K562 (cell line): ENCODE data around the gene C1QTNF8. TPM values are rescaled to one million over a fixed set of nuclear protein-coding genes. Genes with fewer than 3 reads are reported as not detected.

Experiments
- ATAC-seq: fragments of 200-7000 bp; cut with Tn5 transposase; 3 replicates; pipeline ENCODE4 v1.9.1; 2020; ENCODE audit warnings: moderate library complexity
- BruUV-seq: library from RNA; stranded (reverse); fragments of 400-500 nt; replicated peaks from 2 replicates; lab custom pipeline; 2021; lab: Mats Ljungman, UMichigan
- CTCF ChIA-PET: fragments of 300-600 bp; formaldehyde crosslinking; extraction: SDS; loops from one replicate; lab custom pipeline; 2021; ENCODE audit warnings: low intra/inter-chr PET ratio; lab: Yijun Ruan, JAX
- POLR2A ChIA-PET: fragments of 300-600, 350-650 bp; sonication (Branson Sonifier 250); formaldehyde crosslinking; extraction: SDS; loops from one replicate; lab custom pipeline; 2021; ENCODE audit warnings: antibody characterized with exemption, inconsistent platforms; lab: Yijun Ruan, JAX
- DNase-seq, 4 experiments: peaks; one replicate each; pipeline versions ENCODE4 v3.0.0 to v3.0.0-alpha.2; 2011 to 2018; ENCODE audit warnings: low spot score in 3 of 4, mixed read lengths in 3 of 4; ENCODE audit errors: extremely low read depth in 1 of 4
- FAIRE-seq: peaks from 2 replicates; lab custom pipeline; 2011; peaks lifted over from hg19 to GRCh38; lab: Jason Lieb, UNC
- H2AFZ ChIP-seq: 2 replicates; pipeline ENCODE4 v1.6.0; 2011; ENCODE audit warnings: low read depth, low read length, control low read depth, inconsistent platforms
- H3K27ac ChIP-seq: fragments of 200-600 bp; 3 replicates; pipeline ENCODE4 v1.8.0; 2011; ENCODE audit warnings: low read depth, mild to moderate bottlenecking, control low read depth, inconsistent platforms, low read length, moderate library complexity, mixed read lengths; ENCODE audit errors: extremely low read depth
- H3K27me3 ChIP-seq, 2 experiments: fragments of 300-600 bp in 1 of 2; 2 replicates in 1 of 2; 3 replicates in 1 of 2; pipeline versions ENCODE4 v1.6.0 to v1.8.0; 2011; ENCODE audit warnings: inconsistent platforms in 2 of 2, low read length in 2 of 2, mild to moderate bottlenecking in 1 of 2, mixed read lengths in 1 of 2, moderate library complexity in 1 of 2; ENCODE audit not compliant: control insufficient read depth in 2 of 2, insufficient read depth in 2 of 2
- H3K36me3 ChIP-seq: fragments of 300-600 bp; 3 replicates; pipeline ENCODE4 v1.8.0; 2011; ENCODE audit warnings: mild to moderate bottlenecking, low read length, inconsistent platforms; ENCODE audit not compliant: control insufficient read depth, insufficient read depth
- H3K4me1 ChIP-seq, 2 experiments: fragments of 200-600 bp in 1 of 2; replicated peaks in 1 of 2; 2 replicates in 1 of 2; 3 replicates in 1 of 2; pipeline versions ENCODE4 v1.5.1 to v1.8.0; 2011; ENCODE audit warnings: inconsistent platforms in 2 of 2, low read length in 2 of 2, mild to moderate bottlenecking in 1 of 2, mixed read lengths in 1 of 2, moderate library complexity in 1 of 2; ENCODE audit not compliant: control insufficient read depth in 2 of 2, insufficient read depth in 2 of 2
- H3K4me2 ChIP-seq: 2 replicates; pipeline ENCODE4 v1.6.1; 2011; ENCODE audit warnings: low read length, control low read depth, inconsistent platforms, mixed read lengths; ENCODE audit not compliant: insufficient read depth
- H3K4me3 ChIP-seq: fragments of 200-600 bp; sonication (generic), shearing (Covaris generic); 2 replicates; pipeline ENCODE4 v1.5.1; 2016; ENCODE audit warnings: control low read depth, inconsistent platforms
- H3K79me2 ChIP-seq: fragments of 200-600 bp; 3 replicates; pipeline ENCODE4 v1.8.0; 2011; ENCODE audit warnings: low read length, inconsistent platforms; ENCODE audit not compliant: control insufficient read depth, insufficient read depth
- H3K9ac ChIP-seq, 2 experiments: 2 replicates each; pipeline versions ENCODE4 v1.6.0 to v1.6.1; 2011; ENCODE audit warnings: low read depth in 2 of 2, low read length in 2 of 2, control low read depth in 1 of 2, inconsistent platforms in 1 of 2, mild to moderate bottlenecking in 1 of 2, mixed read lengths in 1 of 2; ENCODE audit not compliant: insufficient read depth in 1 of 2
- H3K9me1 ChIP-seq: one replicate; pipeline ENCODE4 v1.6.0; 2011; ENCODE audit warnings: inconsistent platforms, mild to moderate bottlenecking, low read length, moderate library complexity; ENCODE audit not compliant: control insufficient read depth, insufficient read depth
- H3K9me3 ChIP-seq: replicated peaks from 2 replicates; pipeline ENCODE4 v1.5.1; 2011; ENCODE audit warnings: low read depth, low read length, inconsistent platforms; ENCODE audit not compliant: control insufficient read depth, insufficient read depth
- H4K20me1 ChIP-seq: replicated peaks from 2 replicates; pipeline ENCODE4 v1.6.1; 2011; ENCODE audit warnings: low read length, inconsistent platforms, mixed read lengths; ENCODE audit not compliant: control insufficient read depth, insufficient read depth
- FOXK2 ChIP-seq, 2 experiments: fragments of 450-650 bp; IDR thresholded peaks in 1 of 2; conservative IDR thresholded peaks in 1 of 2; 2 replicates each; pipeline ENCODE4 v1.6.1; 2016; ENCODE audit warnings: low read depth in 2 of 2, mild to moderate bottlenecking in 1 of 2
- GTF2E2 ChIP-seq: fragments of 200-800 bp; sonication (Bioruptor generic); IDR thresholded peaks from 2 replicates; pipeline ENCODE4 v1.6.1; 2016; ENCODE audit warnings: missing genetic modification characterization, missing compliant biosample characterization
- HDAC3 ChIP-seq: fragments of 450-650 bp; IDR thresholded peaks from 2 replicates; pipeline ENCODE4 v1.6.1; 2018; ENCODE audit warnings: borderline replicate concordance, mild to moderate bottlenecking, moderate library complexity; ENCODE audit not compliant: partially characterized antibody
- HNRNPLL ChIP-seq: fragments of 200-400 bp; formaldehyde crosslinking; IDR thresholded peaks from 2 replicates; pipeline ENCODE4 v1.6.1; 2017; ENCODE audit warnings: low read length, low read depth, mild to moderate bottlenecking; ENCODE audit not compliant: poor library complexity, severe bottlenecking
- IFI16 ChIP-seq: fragments of 250-450 bp; sonication (Bioruptor Pico); IDR thresholded peaks from 2 replicates; pipeline ENCODE4 v2.1.2; 2022; ENCODE audit warnings: mild to moderate bottlenecking, inconsistent platforms
- MXD1 ChIP-seq: fragments of 250-450 bp; sonication (Bioruptor Pico); IDR thresholded peaks from 2 replicates; pipeline ENCODE4 v1.8.0; 2021; ENCODE audit warnings: borderline replicate concordance, mild to moderate bottlenecking, moderate library complexity; ENCODE audit not compliant: poor library complexity, severe bottlenecking
- RBM34 ChIP-seq: fragments of 200-400 bp; formaldehyde crosslinking; IDR thresholded peaks from 2 replicates; pipeline ENCODE4 v1.6.1; 2018; ENCODE audit warnings: low read length, borderline replicate concordance; ENCODE audit not compliant: insufficient read depth
- SAFB ChIP-seq: fragments of 200-400 bp; formaldehyde crosslinking; IDR thresholded peaks from 2 replicates; pipeline ENCODE4 v1.6.1; 2017; ENCODE audit warnings: low read depth, low read length, borderline replicate concordance
- ZNF232 ChIP-seq: sonication (generic); formaldehyde crosslinking; IDR thresholded peaks from 2 replicates; pipeline ENCODE4 v1.8.0; 2022; ENCODE audit warnings: mild to moderate bottlenecking, missing genetic modification reagents
- ZNF717 ChIP-seq: fragments of 250-450 bp; sonication (Bioruptor Pico); IDR thresholded peaks from 2 replicates; pipeline ENCODE4 v1.5.0; 2021
- WGBS: fragments of 100-300 bp; shearing (Covaris generic); methylation state at CpG from one replicate; pipeline ENCODE4 v1.1.6; 2016; ENCODE audit warnings: low coverage, mixed read lengths; ENCODE audit not compliant: insufficient coverage; ENCODE audit errors: missing lambda C conversion rate; 5-methylcytosine and 5-hydroxymethylcytosine counted together
- in situ Hi-C: fragments of 300-500 bp; cut with MboI; formaldehyde crosslinking; loops from 4 replicates; pipeline ENCODE4 v1.15.0; 2018; ENCODE audit warnings: inconsistent platforms, mixed read lengths
- intact Hi-C: fragments of 100-400 bp; cut with micrococcal nuclease; formaldehyde crosslinking; loops from 2 replicates; pipeline ENCODE4 v1.14.2; 2022
- polyA plus RNA-seq, 8 experiments: library from polyadenylated mRNA; depleted of rRNA in 4 of 8; stranded (reverse) in 5 of 8; unstranded in 3 of 8; fragments of >200 nt; fragmentation: Nextera tagmentation in 2 of 8; fragmentation: Illumina TruSeq in 1 of 8; extraction: Ambion mirVana in 2 of 8; extraction: Trizol in 1 of 8; gene quantifications; 2 replicates each; pipeline versions ENCODE4 v1.2.1 to v1.2.3, GENCODE V29; 2011 to 2014; ENCODE audit warnings: inconsistent platforms in 1 of 8, missing spikeins in 1 of 8
- total RNA-seq, 7 experiments: library from RNA; depleted of rRNA in 6 of 7; stranded (reverse); fragments of >200 nt in 6 of 7; fragmentation: Illumina TruSeq in 2 of 7; extraction: Trizol in 2 of 7; gene quantifications; 2 replicates each; pipeline versions ENCODE4 v1.2.1 to v1.2.3, GENCODE V29; 2011 to 2021; ENCODE audit warnings: low replicate concordance in 1 of 7

The C1QTNF8 gene
- total and polyA plus RNA-seq, 9 of the 15 experiments (the other 6 are each of a cell fraction or from before 2014, with no cell fraction given): not detected

DNA sequence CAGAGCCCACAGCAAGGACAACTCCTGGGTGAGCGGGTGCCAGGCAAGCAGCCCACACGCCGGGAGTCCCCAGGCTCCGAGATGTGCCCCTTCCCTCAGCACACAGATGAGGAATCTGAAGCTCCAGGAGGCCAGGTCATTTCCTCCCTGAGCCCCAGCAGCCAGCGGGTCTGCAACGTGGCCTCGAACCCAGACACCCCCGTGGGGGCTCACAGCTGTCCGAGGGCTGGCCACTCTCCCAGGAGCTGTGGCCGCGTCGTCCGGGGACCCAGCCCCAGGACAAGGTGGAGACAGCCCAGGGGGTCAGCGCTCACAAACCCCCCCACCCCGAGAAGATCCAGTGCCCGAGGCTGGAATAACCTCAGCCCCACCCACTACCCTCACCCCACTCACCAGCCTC is 17.4 kb upstream of the C1QTNF8 start:
- H3K27me3 ChIP-seq: peaks cover 29 to 59% of the 10 kb centered on the region in 2 experiments
- no peak for FAIRE-seq
- no peak for DNase-seq
- ChIA-PET POLR2A (no interaction called here), CTCF (no interaction called here)
- H3K4me2 ChIP-seq: no peak overlapping the region
- no peak overlapping the region for H3K4me3 ChIP-seq
- H3K9me3 ChIP-seq: no peaks in the 10 kb centered on the region
- no peaks in the 10 kb centered on the region for H3K79me2 ChIP-seq
- H4K20me1 ChIP-seq: peaks cover 20% of the 10 kb centered on the region
- in situ Hi-C loops (loop anchor here (5.0 kb wide), 1 partner anchor 84 kb away; no protein-coding TSS in a partner anchor), intact Hi-C loops (no loop called here)
- TF ChIP-seq SAFB: peak; percentile 62; the same call in 1 of the 2 replicates
- no peak for TF ChIP-seq IFI16 (CRISPR knock-in tag)
- peaks cover 0 to 56% of the 10 kb centered on the region in 2 experiments; a peak in 2 of 5 replicates for H3K4me1 ChIP-seq
- 3% methylated on average over 10 of the region's 16 CpGs for WGBS
- H3K36me3 ChIP-seq: no peaks in the 10 kb centered on the region
- no peak overlapping the region for H3K27ac ChIP-seq
- no peak overlapping the region for H2AFZ ChIP-seq
- no peak overlapping the region for H3K9ac ChIP-seq
- no TSS peak for BruUV-seq
- ATAC-seq: no peak
- peaks cover 3% of the 10 kb centered on the region for H3K9me1 ChIP-seq

- in situ Hi-C loops: loop anchor here (5.0 kb wide), 1 partner anchor 85 kb away; no protein-coding TSS in a partner anchor
- H3K4me3 ChIP-seq: no peak overlapping the region
- POLR2A ChIA-PET: no interaction called here
- TF ChIP-seq MXD1: no peak
- TF ChIP-seq ZNF717: no peak
- no peak for TF ChIP-seq RBM34
- TF ChIP-seq HDAC3: no peak
- TF ChIP-seq FOXK2 (conservative IDR thresholded peaks at IDR 0.05 in 1 of 2, IDR thresholded peaks at IDR 0.05 in 1 of 2; ENCODE audit: low read depth in 2 of 2): no peak
- no peak for TF ChIP-seq HNRNPLL
- no peak for TF ChIP-seq GTF2E2 (tag)
- TF ChIP-seq ZNF232 (CRISPR knock-in tag): no peak
These were observed 16.6 kb upstream of the C1QTNF8 start for GRCh38 chr16:1112506-1113184.

More at GRCh38 chr16:1112506-1113184, 16.6 kb upstream of the C1QTNF8 start:
- no peak overlapping the region for H2AFZ ChIP-seq
- H3K9me1 ChIP-seq: peaks cover 3% of the 10 kb centered on the region
- no peak overlapping the region; a peak in 1 of 4 replicates for H3K9ac ChIP-seq
- peaks cover 0 to 59% of the 10 kb centered on the region in 2 experiments; a peak in 2 of 5 replicates for H3K4me1 ChIP-seq
- no peaks in the 10 kb centered on the region for H3K36me3 ChIP-seq
- no peak overlapping the region for H3K27ac ChIP-seq
- ATAC-seq (no peak), FAIRE-seq (no peak), DNase-seq (no peak)
- WGBS: 0% methylated on average over 22 of the region's 26 CpGs
- H4K20me1 ChIP-seq: peaks cover 20% of the 10 kb centered on the region
- CTCF ChIA-PET: no interaction called here
- peaks cover 29 to 60% of the 10 kb centered on the region in 2 experiments for H3K27me3 ChIP-seq
- H3K4me2 ChIP-seq: no peak overlapping the region
- intact Hi-C loops: no loop called here
- no peaks in the 10 kb centered on the region for H3K9me3 ChIP-seq
- no peaks in the 10 kb centered on the region for H3K79me2 ChIP-seq
- BruUV-seq: no TSS peak
